DND-41 (cell line): ENCODE data around the gene CCDC150.

Source experiments
- ATAC-seq: fragments of 200-7000 bp; cut with Tn5 transposase; 3 replicates; pipeline ENCODE4 v1.9.1; 2021; ENCODE audit warnings: low read depth; ENCODE audit not compliant: insufficient read depth
- DNase-seq: peaks from one replicate; pipeline ENCODE4 v3.0.0-alpha.2; 2020
- H2AFZ ChIP-seq: 2 replicates; pipeline ENCODE4 v1.6.0; 2012; ENCODE audit warnings: low read depth, low read length
- H3K27ac ChIP-seq: 2 replicates; pipeline ENCODE4 v1.5.1; 2012; ENCODE audit warnings: low read length, inconsistent platforms
- H3K27me3 ChIP-seq: fragments of 200-600 bp; sonication (generic); 2 replicates; pipeline ENCODE4 v1.6.0; 2012; ENCODE audit warnings: low read length, mild to moderate bottlenecking, inconsistent platforms; ENCODE audit not compliant: insufficient read depth, poor library complexity
- H3K36me3 ChIP-seq: 2 replicates; pipeline ENCODE4 v1.5.1; 2012; ENCODE audit warnings: low read length, inconsistent platforms; ENCODE audit not compliant: insufficient read depth
- H3K4me1 ChIP-seq: 2 replicates; pipeline ENCODE4 v1.5.1; 2012; ENCODE audit warnings: mild to moderate bottlenecking, low read length; ENCODE audit not compliant: insufficient read depth
- H3K4me2 ChIP-seq: 2 replicates; pipeline ENCODE4 v1.6.0; 2012; ENCODE audit warnings: mild to moderate bottlenecking, moderate library complexity, low read length, inconsistent platforms; ENCODE audit not compliant: insufficient read depth
- H3K4me3 ChIP-seq, 2 experiments: fragments of 200-600 bp in 1 of 2; shearing (Covaris generic) in 1 of 2; 2 replicates each; pipeline ENCODE4 v1.5.1; 2012 to 2016; ENCODE audit warnings: inconsistent platforms in 2 of 2, low read length in 2 of 2, mild to moderate bottlenecking in 2 of 2, low read depth in 1 of 2, moderate library complexity in 1 of 2
- H3K79me2 ChIP-seq: 2 replicates; pipeline ENCODE4 v1.6.0; 2012; ENCODE audit warnings: low read length, inconsistent platforms; ENCODE audit not compliant: insufficient read depth
- H3K9ac ChIP-seq: 2 replicates; pipeline ENCODE4 v1.6.0; 2012; ENCODE audit warnings: low read depth, mild to moderate bottlenecking, inconsistent platforms, low read length, moderate library complexity
- H3K9me3 ChIP-seq: 2 replicates; pipeline ENCODE4 v1.5.1; 2012; ENCODE audit warnings: low read length, moderate library complexity, mild to moderate bottlenecking, inconsistent platforms; ENCODE audit not compliant: insufficient read depth, severe bottlenecking
- H4K20me1 ChIP-seq: 2 replicates; pipeline ENCODE4 v1.6.0; 2012; ENCODE audit warnings: low read length; ENCODE audit not compliant: insufficient read depth
- CTCF ChIP-seq: IDR thresholded peaks from 2 replicates; pipeline ENCODE4 v1.5.1; 2012; ENCODE audit warnings: borderline replicate concordance, low read length, moderate library complexity, mild to moderate bottlenecking; ENCODE audit not compliant: poor library complexity, severe bottlenecking; ENCODE audit errors: extremely low read depth
- EZH2 ChIP-seq: IDR thresholded peaks from 3 replicates; pipeline ENCODE4 v1.6.1; 2012; ENCODE audit warnings: borderline replicate concordance, low read depth, mild to moderate bottlenecking, moderate library complexity, low read length, inconsistent platforms; ENCODE audit not compliant: severe bottlenecking

CCDC150 gene

DNA sequence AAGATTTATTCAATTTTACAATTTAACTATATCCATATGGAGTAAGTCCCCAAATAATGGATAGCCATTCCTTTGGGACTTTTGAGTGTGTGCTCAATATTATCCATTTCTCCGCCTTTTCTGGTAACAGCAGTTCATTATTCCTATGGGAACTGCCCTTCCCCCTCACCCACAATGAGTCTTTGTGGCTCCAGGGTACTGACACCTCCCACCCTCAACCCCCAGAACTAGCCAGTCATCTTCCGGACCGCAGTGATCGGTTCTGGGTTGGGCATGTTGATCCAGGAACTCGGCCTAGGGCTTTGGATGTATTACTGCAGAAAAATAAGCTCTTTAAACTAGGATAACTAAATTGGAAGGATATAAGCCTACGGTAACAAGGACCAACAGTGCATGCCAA is 45.4 kb upstream of the CCDC150 start:
- Histone ChIP-seq H2AFZ (no peak overlapping the region), H3K9ac (no peak overlapping the region), H3K9me3 (no peaks in the 10 kb centered on the region), H3K36me3 (no peaks in the 10 kb centered on the region), H3K79me2 (no peaks in the 10 kb centered on the region), H4K20me1 (no peaks in the 10 kb centered on the region), H3K27me3 (peaks cover 39% of the 10 kb centered on the region), H3K4me2 (no peak overlapping the region), H3K4me3 (no peak overlapping the region), H3K4me1 (peaks cover 13% of the 10 kb centered on the region), H3K27ac (no peak overlapping the region)
- ATAC-seq (no peak), DNase-seq (no peak)
- TF ChIP-seq CTCF (no peak), EZH2 (no peak)

DNA sequence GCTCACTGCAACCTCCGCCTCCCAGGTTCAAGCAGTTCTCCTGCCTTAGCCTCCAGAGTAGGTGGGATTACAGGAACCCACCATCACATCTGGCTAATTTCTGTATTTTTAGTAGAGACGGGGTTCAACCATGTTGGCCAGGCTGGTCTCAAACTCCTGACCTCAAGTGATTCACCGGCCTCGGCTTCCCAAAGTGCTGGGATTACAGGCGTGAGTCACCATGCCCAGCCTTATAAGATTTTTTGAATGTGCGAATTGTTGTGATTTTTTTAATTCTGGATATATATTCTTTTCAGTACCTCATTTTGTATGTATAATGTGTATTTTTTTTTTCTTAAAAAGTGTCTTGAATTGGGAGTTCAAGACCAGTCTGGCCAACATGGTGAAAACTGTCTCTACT is 42.0 kb upstream of the CCDC150 start:
- ATAC-seq (no peak), DNase-seq (no peak)
- TF ChIP-seq CTCF: no peak
- TF ChIP-seq EZH2: no peak
- Histone ChIP-seq H3K27me3 (peaks cover 24% of the 10 kb centered on the region), H3K9ac (no peak overlapping the region), H3K4me2 (no peak overlapping the region), H2AFZ (no peak overlapping the region), H4K20me1 (no peaks in the 10 kb centered on the region), H3K36me3 (no peaks in the 10 kb centered on the region), H3K27ac (no peak overlapping the region), H3K4me1 (peaks cover 8% of the 10 kb centered on the region), H3K79me2 (no peaks in the 10 kb centered on the region), H3K4me3 (no peak overlapping the region), H3K9me3 (no peaks in the 10 kb centered on the region)

- DNase-seq (no peak), ATAC-seq (no peak)
- H3K27me3 ChIP-seq: peaks cover 15% of the 10 kb centered on the region
- H3K4me1 ChIP-seq: peaks cover 4% of the 10 kb centered on the region
- no peaks in the 10 kb centered on the region for H3K36me3 ChIP-seq
- H3K9me3 ChIP-seq: no peaks in the 10 kb centered on the region
- H2AFZ ChIP-seq: no peak overlapping the region
- no peak overlapping the region for H3K4me3 ChIP-seq
- H4K20me1 ChIP-seq: no peaks in the 10 kb centered on the region
- H3K27ac ChIP-seq: no peak overlapping the region
- H3K79me2 ChIP-seq: no peaks in the 10 kb centered on the region
- H3K9ac ChIP-seq: no peak overlapping the region
- TF ChIP-seq EZH2: no peak
- TF ChIP-seq CTCF: no peak
- no peak overlapping the region for H3K4me2 ChIP-seq
Observed at GRCh38 chr2:196598412-196598811, 41.1 kb upstream of the CCDC150 start.

GRCh38 chr2:196598846-196599245 is 40.7 kb upstream of the CCDC150 start:
- H3K4me3 ChIP-seq: no peak overlapping the region

More at GRCh38 chr2:196598846-196599245, 40.7 kb upstream of the CCDC150 start:
- DNase-seq (no peak), ATAC-seq (no peak)
- Histone ChIP-seq H3K9me3 (no peaks in the 10 kb centered on the region), H3K9ac (no peak overlapping the region), H2AFZ (no peak overlapping the region), H3K27me3 (peaks cover 11% of the 10 kb centered on the region), H3K4me1 (no peaks in the 10 kb centered on the region; the same call in 1 of the 2 replicates), H3K27ac (no peak overlapping the region), H3K79me2 (no peaks in the 10 kb centered on the region), H3K36me3 (no peaks in the 10 kb centered on the region), H4K20me1 (no peaks in the 10 kb centered on the region), H3K4me2 (no peak overlapping the region)
- no peak for TF ChIP-seq EZH2
